Measurements from ENCODE around the gene KRTCAP3.

DNA sequence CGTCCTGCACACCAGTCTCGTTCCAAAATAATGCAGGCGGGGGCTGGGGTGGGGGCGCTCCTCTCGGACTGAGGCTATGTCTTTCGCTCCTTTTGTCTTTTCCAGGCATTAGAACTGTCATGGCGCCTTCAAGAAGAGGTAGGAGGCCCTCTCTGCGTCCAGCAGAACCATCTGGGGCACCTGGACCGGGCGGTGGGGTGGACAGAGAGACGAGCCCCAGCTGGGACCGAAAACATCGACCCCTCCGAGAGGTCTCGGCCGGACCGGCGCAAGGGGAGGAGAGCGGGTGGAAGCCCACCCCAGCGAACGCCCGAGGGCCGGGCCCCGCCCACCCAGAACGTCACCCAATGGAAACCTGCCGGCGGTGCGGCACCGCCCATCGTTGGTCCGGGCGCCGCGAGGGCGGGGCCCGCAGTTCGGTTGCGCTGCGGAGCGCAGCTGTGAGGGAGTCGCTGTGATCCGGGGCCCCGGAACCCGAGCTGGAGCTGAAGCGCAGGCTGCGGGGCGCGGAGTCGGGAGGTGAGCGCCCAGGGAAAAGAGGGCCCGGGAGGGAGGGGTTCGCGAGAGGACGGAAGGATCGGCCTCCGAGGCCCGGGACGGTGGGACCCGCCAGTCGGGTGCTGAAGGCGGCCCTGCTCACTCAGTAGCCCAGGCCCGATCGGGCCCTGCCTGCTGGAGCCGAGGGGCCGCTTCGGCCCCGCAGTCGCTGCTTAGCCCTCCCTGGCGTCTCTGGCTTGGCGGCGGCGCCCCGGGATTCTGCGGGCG, 13.8 kb upstream of the KRTCAP3 start, which contains the start of gene NRBP1:
- TF ChIP-seq, protein P1, sequence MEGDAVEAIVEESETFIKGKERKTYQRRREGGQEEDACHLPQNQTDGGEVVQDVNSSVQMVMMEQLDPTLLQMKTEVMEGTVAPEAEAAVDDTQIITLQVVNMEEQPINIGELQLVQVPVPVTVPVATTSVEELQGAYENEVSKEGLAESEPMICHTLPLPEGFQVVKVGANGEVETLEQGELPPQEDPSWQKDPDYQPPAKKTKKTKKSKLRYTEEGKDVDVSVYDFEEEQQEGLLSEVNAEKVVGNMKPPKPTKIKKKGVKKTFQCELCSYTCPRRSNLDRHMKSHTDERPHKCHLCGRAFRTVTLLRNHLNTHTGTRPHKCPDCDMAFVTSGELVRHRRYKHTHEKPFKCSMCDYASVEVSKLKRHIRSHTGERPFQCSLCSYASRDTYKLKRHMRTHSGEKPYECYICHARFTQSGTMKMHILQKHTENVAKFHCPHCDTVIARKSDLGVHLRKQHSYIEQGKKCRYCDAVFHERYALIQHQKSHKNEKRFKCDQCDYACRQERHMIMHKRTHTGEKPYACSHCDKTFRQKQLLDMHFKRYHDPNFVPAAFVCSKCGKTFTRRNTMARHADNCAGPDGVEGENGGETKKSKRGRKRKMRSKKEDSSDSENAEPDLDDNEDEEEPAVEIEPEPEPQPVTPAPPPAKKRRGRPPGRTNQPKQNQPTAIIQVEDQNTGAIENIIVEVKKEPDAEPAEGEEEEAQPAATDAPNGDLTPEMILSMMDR (IDR thresholded peaks at IDR 0.05) = no peak
- TF ChIP-seq POLR2A (IDR thresholded peaks at IDR 0.05) (peak; percentile 98), EP300 (IDR thresholded peaks at IDR 0.05; ENCODE audit: low read depth) (no peak), POLR2AphosphoS5 (IDR thresholded peaks at IDR 0.05) (peak; percentile 95 to 99 (median 97))

Measured in transverse colon (tissue), 4 donors.